ENCODE measurements around the gene IGSF5. TPM values are rescaled to one million over a fixed set of nuclear protein-coding genes. Genes with fewer than 3 reads are reported as not detected.
A peak's percentile ranks its signal among the peaks of the same experiment; 100 is the strongest.

Gene IGSF5
- total and polyA plus RNA-seq, 2 of the 4 experiments (the other 2 are of a cell fraction) = not detected

GRCh38 chr21:39726133-39726532 lies 18.9 kb upstream of the IGSF5 start:
- H3K4me2 ChIP-seq (ENCODE audit: low read depth, low read length) = no peak overlapping the region
- no TSS peak for BruUV-seq (replicated peaks)
- no peak overlapping the region for H3K14ac ChIP-seq (replicated peaks; ENCODE audit: low read depth, low read length)
- ATAC-seq (ENCODE audit: low read depth) (no peak), DNase-seq (no peak)
- H4K8ac ChIP-seq (ENCODE audit: low read depth in 2 of 2, low read length in 2 of 2) = no peak overlapping the region
- H3K4ac ChIP-seq (ENCODE audit: low read depth, low read length) = no peak overlapping the region
- H3K9ac ChIP-seq (ENCODE audit: low read depth, low read length) = no peak overlapping the region
- H3K27me3 ChIP-seq (ENCODE audit: control insufficient read depth, insufficient read depth, low read length) = no peaks in the 10 kb centered on the region
- H3K9me1 ChIP-seq (ENCODE audit: insufficient read depth, low read length) = no peaks in the 10 kb centered on the region
- H3K36me3 ChIP-seq (ENCODE audit: control insufficient read depth, insufficient read depth, low read length) = no peaks in the 10 kb centered on the region
- no peak overlapping the region for H2AK5ac ChIP-seq (ENCODE audit: low read depth, low read length)
- no peak overlapping the region for H2BK120ac ChIP-seq (ENCODE audit: low read depth, low read length)
- H3K4me1 ChIP-seq (ENCODE audit: control insufficient read depth, insufficient read depth, low read length) = no peaks in the 10 kb centered on the region
- WGBS, 2 experiments (ENCODE audit: extremely low coverage in 2 of 2, insufficient read length in 1 of 2) = 83% methylated on average over 2 of the region's 7 CpGs; no CpG with 5 or more reads in 1 of the 2 experiments
- dilution Hi-C loops (cut with HindIII; ENCODE audit: low sequenced_read_pairs, unreplicated experiment) = no loop called here
- ChIA-PET CTCF (no interaction called here), POLR2A (ENCODE audit: unreplicated experiment) (no interaction called here)
- no peak overlapping the region for H2BK20ac ChIP-seq (ENCODE audit: low read depth, low read length)
- H2AK9ac ChIP-seq (replicated peaks; ENCODE audit: low read depth, low read length, poor library complexity) = no peak overlapping the region
- H2AFZ ChIP-seq (replicated peaks; ENCODE audit: low read length, poor library complexity) = no peak overlapping the region
- no peak overlapping the region for H3K23ac ChIP-seq (ENCODE audit: low read depth, low read length)
- no peak overlapping the region for H3K4me3 ChIP-seq (ENCODE audit: insufficient read depth, low read depth, low read length)
- in situ Hi-C loops (cut with MboI; ENCODE audit: low sequenced_read_pairs) = no loop called here
- H4K5ac ChIP-seq (ENCODE audit: low read depth, low read length) = no peak overlapping the region
- H3K9me3 ChIP-seq (ENCODE audit: control insufficient read depth, insufficient read depth, low read length) = peaks cover 1% of the 10 kb centered on the region; the same call in 1 of the 2 replicates
- no peak overlapping the region for H2BK5ac ChIP-seq (ENCODE audit: low read depth, low read length, poor library complexity, severe bottlenecking)
- H4K91ac ChIP-seq (ENCODE audit: insufficient read depth, low read depth, low read length) = no peak overlapping the region
- intact Hi-C loops (cut with micrococcal nuclease) = no loop called here
- TF ChIP-seq MXI1 (IDR thresholded peaks at IDR 0.05; ENCODE audit: borderline replicate concordance, low read depth, low read length) (no peak), CTCF (conservative IDR thresholded peaks at IDR 0.05; ENCODE audit: low read depth, low read length) (0 out of 2 replicates have a peak, but pooled peaks have one; percentile 13)
- no peak overlapping the region for H2BK15ac ChIP-seq (ENCODE audit: low read depth, low read length)
- no peak overlapping the region for H3K18ac ChIP-seq (ENCODE audit: low read depth, low read length)
- no peak overlapping the region for H3K27ac ChIP-seq (ENCODE audit: insufficient read depth, low read length)
- H4K20me1 ChIP-seq (ENCODE audit: insufficient read depth, low read length) = no peaks in the 10 kb centered on the region
- no peak overlapping the region for H3K56ac ChIP-seq (ENCODE audit: extremely low read depth, insufficient read depth, low read length)
- H3K79me1 ChIP-seq (ENCODE audit: low read depth in 1 of 2, low read length in 2 of 2) = no peaks in the 10 kb centered on the region

Data from IMR-90 (cell line).